HCT116 (cell line): ENCODE data around the gene TMEM132A. TPM values are rescaled to one million over a fixed set of nuclear protein-coding genes. Genes with fewer than 3 reads are reported as not detected.

Source experiments
- ATAC-seq: fragments of 200-7000 bp; cut with Tn5 transposase; 2 replicates; pipeline ENCODE4 v1.9.1; 2020; ENCODE audit warnings: mild to moderate bottlenecking, moderate library complexity
- BruUV-seq: library from RNA; stranded (reverse); fragments of 400-500 nt; replicated peaks from 2 replicates; lab custom pipeline; 2021; lab: Mats Ljungman, UMichigan
- CTCF ChIA-PET: fragments of 300-600 bp; sonication (Branson Sonifier 250); formaldehyde crosslinking; loops from one replicate; lab custom pipeline; 2021; ENCODE audit warnings: antibody characterized with exemption; lab: Charles Lee
- POLR2A ChIA-PET: fragments of 300-600, 350-600 bp; sonication (Branson Sonifier 250); formaldehyde crosslinking; loops from one replicate; lab custom pipeline; 2021; ENCODE audit warnings: antibody characterized with exemption; lab: Charles Lee
- RAD21 ChIA-PET, 2 experiments: fragments of 300-600 bp; sonication (Branson Sonifier 250); formaldehyde crosslinking; loops; one replicate each; lab custom pipeline; 2023; ENCODE audit warnings: low total read pairs in 2 of 2; ENCODE audit not compliant: uncharacterized antibody in 2 of 2, unreplicated experiment in 2 of 2, low non-redundant PET in 1 of 2; lab: Charles Lee
- DNase-seq: peaks from one replicate; pipeline ENCODE4 v3.0.0-alpha.2; 2010; ENCODE audit warnings: low read depth, low spot score
- H2AFZ ChIP-seq: fragments of 200-600 bp; shearing (Covaris generic), sonication (generic); 2 replicates; pipeline ENCODE4 v1.6.1; 2017; ENCODE audit warnings: low read depth, mixed run types, mixed read lengths, antibody characterized with exemption, low read length; ENCODE audit not compliant: poor library complexity, severe bottlenecking
- H3K27ac ChIP-seq: 2 replicates; pipeline ENCODE4 v1.5.1; 2012; ENCODE audit warnings: low read depth, low read length
- H3K27me3 ChIP-seq: fragments of 200-600 bp; sonication (generic); 2 replicates; pipeline ENCODE4 v1.6.1; 2016; ENCODE audit warnings: mixed run types, low read length, mixed read lengths; ENCODE audit not compliant: insufficient read depth
- H3K36me3 ChIP-seq, 2 experiments: fragments of 200-500 bp in 1 of 2; fragments of 200-600 bp in 1 of 2; sonication (Bioruptor generic) in 1 of 2; sonication (generic) in 1 of 2; 2 replicates each; pipeline versions ENCODE4 v1.5.1 to v1.6.1; 2014 to 2016; ENCODE audit warnings: low read length in 2 of 2, inconsistent platforms in 1 of 2, mixed read lengths in 1 of 2, mixed run types in 1 of 2; ENCODE audit not compliant: insufficient read depth in 2 of 2, control insufficient read depth in 1 of 2
- H3K4me1 ChIP-seq, 2 experiments: fragments of 200-600 bp in 1 of 2; sonication (generic) in 1 of 2; 2 replicates each; pipeline versions ENCODE4 v1.5.1 to v1.6.1; 2012 to 2017; ENCODE audit warnings: low read length in 2 of 2, inconsistent platforms in 1 of 2, mild to moderate bottlenecking in 1 of 2, mixed read lengths in 1 of 2, mixed run types in 1 of 2, moderate library complexity in 1 of 2; ENCODE audit not compliant: insufficient read depth in 2 of 2, control insufficient read depth in 1 of 2
- H3K4me2 ChIP-seq: fragments of 200-600 bp; sonication (generic); 2 replicates; pipeline ENCODE4 v1.6.1; 2017; ENCODE audit warnings: mixed run types, low read length, mixed read lengths
- H3K4me3 ChIP-seq, 2 experiments: fragments of 200-600 bp in 1 of 2; sonication (generic) in 1 of 2; replicated peaks in 1 of 2; 2 replicates each; pipeline ENCODE4 v1.5.1; 2011 to 2016; ENCODE audit warnings: low read length in 2 of 2, control low read depth in 1 of 2, low read depth in 1 of 2, mild to moderate bottlenecking in 1 of 2, mixed read lengths in 1 of 2, mixed run types in 1 of 2
- H3K79me2 ChIP-seq: fragments of 200-600 bp; sonication (generic); 2 replicates; pipeline ENCODE4 v1.6.1; 2017; ENCODE audit warnings: mild to moderate bottlenecking, mixed run types, low read length, moderate library complexity, mixed read lengths; ENCODE audit not compliant: insufficient read depth
- H3K9ac ChIP-seq: fragments of 200-600 bp; sonication (generic); 2 replicates; pipeline ENCODE4 v1.6.1; 2016; ENCODE audit warnings: low read length, mixed read lengths
- H3K9me2 ChIP-seq: fragments of 200-600 bp; sonication (generic), shearing (Covaris generic); 2 replicates; pipeline ENCODE4 v1.6.1; 2017; ENCODE audit warnings: mixed run types, mild to moderate bottlenecking, moderate library complexity; ENCODE audit not compliant: insufficient read depth
- H3K9me3 ChIP-seq, 2 experiments: fragments of 200-500 bp in 1 of 2; fragments of 200-600 bp in 1 of 2; sonication (Bioruptor generic) in 1 of 2; sonication (generic) in 1 of 2; 2 replicates each; pipeline ENCODE4 v1.6.1; 2014 to 2017; ENCODE audit warnings: low read length in 2 of 2, mixed read lengths in 2 of 2, inconsistent platforms in 1 of 2, low read depth in 1 of 2, mild to moderate bottlenecking in 1 of 2, mixed run types in 1 of 2, moderate library complexity in 1 of 2; ENCODE audit not compliant: control insufficient read depth in 1 of 2, insufficient read depth in 1 of 2
- H4K20me1 ChIP-seq: fragments of 200-600 bp; sonication (generic), shearing (Covaris generic); 2 replicates; pipeline ENCODE4 v1.6.1; 2017; ENCODE audit warnings: mixed run types, mild to moderate bottlenecking, moderate library complexity; ENCODE audit not compliant: insufficient read depth
- CBX3 ChIP-seq: IDR thresholded peaks from 2 replicates; pipeline ENCODE4 v1.6.1; 2012; ENCODE audit warnings: low read depth
- CEBPB ChIP-seq: IDR thresholded peaks from 2 replicates; pipeline ENCODE4 v1.6.1; 2012; ENCODE audit warnings: low read depth
- EZH2 ChIP-seq: fragments of 200-600 bp; sonication (generic); IDR thresholded peaks from 2 replicates; pipeline ENCODE4 v1.6.1; 2017; ENCODE audit warnings: antibody characterized with exemption, mixed run types
- POLR2AphosphoS5 ChIP-seq: IDR thresholded peaks from 2 replicates; pipeline ENCODE4 v1.6.1; 2011; ENCODE audit warnings: mild to moderate bottlenecking, low read depth, low read length, moderate library complexity
- ZFX ChIP-seq: fragments of 450-650 bp; IDR thresholded peaks from 2 replicates; pipeline ENCODE4 v1.6.1; 2017
- intact Hi-C: fragments of 100-400 bp; cut with micrococcal nuclease; formaldehyde crosslinking; loops from 2 replicates; pipeline ENCODE4 v1.10.0; 2022
- total RNA-seq: library from RNA; stranded (reverse); gene quantifications from one replicate; pipeline ENCODE4 v1.2.1, GENCODE V29; 2021; ENCODE audit not compliant: unreplicated experiment
- TF ChIP-seq, protein P1 (sequence below), 3 experiments: fragments of 200-600 bp in 1 of 3; sonication (generic) in 1 of 3; IDR thresholded peaks in 2 of 3; conservative IDR thresholded peaks in 1 of 3; 2 replicates each; pipeline ENCODE4 v1.5.1; 2012 to 2017; ENCODE audit warnings: low read depth in 2 of 3, low read length in 2 of 3, antibody characterized with exemption in 1 of 3, borderline replicate concordance in 1 of 3, control low read depth in 1 of 3, mild to moderate bottlenecking in 1 of 3, mixed read lengths in 1 of 3, mixed run types in 1 of 3, moderate library complexity in 1 of 3; ENCODE audit not compliant: insufficient read depth in 1 of 3
- TF ChIP-seq, protein P2 (sequence below): IDR thresholded peaks from 2 replicates; pipeline ENCODE4 v1.6.1; 2011; ENCODE audit warnings: mild to moderate bottlenecking, low read length, moderate library complexity; ENCODE audit not compliant: insufficient replicate concordance; ENCODE audit errors: extremely low read depth
- TF ChIP-seq, protein P3 (sequence below): IDR thresholded peaks from 2 replicates; pipeline ENCODE4 v1.6.1; 2012

Gene TMEM132A
- total RNA-seq, 1 experiment from 2014 or later = 120 TPM

DNA sequence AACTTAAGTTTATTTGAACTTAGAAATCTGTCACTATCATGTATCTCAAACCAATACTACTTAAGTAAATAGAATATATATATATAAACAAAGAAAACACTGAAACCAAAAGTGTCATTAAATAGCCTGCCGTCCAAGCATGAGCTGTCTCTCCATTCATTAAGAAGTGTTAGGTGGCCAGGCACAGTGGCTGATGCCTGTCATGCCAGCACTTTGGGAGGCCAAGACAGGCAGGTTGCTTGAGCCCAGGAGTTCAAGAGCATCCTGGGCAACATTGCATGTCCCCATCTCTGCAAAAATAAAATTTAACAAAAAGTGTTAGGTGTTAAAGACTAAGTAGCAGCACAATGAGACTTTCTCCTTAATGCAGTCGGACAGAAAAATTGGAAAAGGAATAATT, 61.2 kb downstream of the TMEM132A start:
- Histone ChIP-seq H3K4me3 (no peak overlapping the region), H3K4me2 (no peak overlapping the region), H3K9me3 (no peaks in the 10 kb centered on the region), H2AFZ (no peak overlapping the region), H3K27ac (no peak overlapping the region), H3K4me1 (peaks cover 3 to 9% of the 10 kb centered on the region in 2 experiments; a peak in 3 of 4 replicates), H3K27me3 (no peaks in the 10 kb centered on the region), H3K79me2 (no peaks in the 10 kb centered on the region), H3K9ac (no peak overlapping the region), H3K36me3 (no peaks in the 10 kb centered on the region), H4K20me1 (no peaks in the 10 kb centered on the region), H3K9me2 (no peaks in the 10 kb centered on the region)
- BruUV-seq = no TSS peak
- ATAC-seq (no peak), DNase-seq (no peak)
- CTCF ChIA-PET = no interaction called here
- POLR2A ChIA-PET = no interaction called here
- TF ChIP-seq EZH2 = no peak
- TF ChIP-seq POLR2AphosphoS5 = no peak
- TF ChIP-seq CBX3 = no peak
- TF ChIP-seq, protein P1, sequence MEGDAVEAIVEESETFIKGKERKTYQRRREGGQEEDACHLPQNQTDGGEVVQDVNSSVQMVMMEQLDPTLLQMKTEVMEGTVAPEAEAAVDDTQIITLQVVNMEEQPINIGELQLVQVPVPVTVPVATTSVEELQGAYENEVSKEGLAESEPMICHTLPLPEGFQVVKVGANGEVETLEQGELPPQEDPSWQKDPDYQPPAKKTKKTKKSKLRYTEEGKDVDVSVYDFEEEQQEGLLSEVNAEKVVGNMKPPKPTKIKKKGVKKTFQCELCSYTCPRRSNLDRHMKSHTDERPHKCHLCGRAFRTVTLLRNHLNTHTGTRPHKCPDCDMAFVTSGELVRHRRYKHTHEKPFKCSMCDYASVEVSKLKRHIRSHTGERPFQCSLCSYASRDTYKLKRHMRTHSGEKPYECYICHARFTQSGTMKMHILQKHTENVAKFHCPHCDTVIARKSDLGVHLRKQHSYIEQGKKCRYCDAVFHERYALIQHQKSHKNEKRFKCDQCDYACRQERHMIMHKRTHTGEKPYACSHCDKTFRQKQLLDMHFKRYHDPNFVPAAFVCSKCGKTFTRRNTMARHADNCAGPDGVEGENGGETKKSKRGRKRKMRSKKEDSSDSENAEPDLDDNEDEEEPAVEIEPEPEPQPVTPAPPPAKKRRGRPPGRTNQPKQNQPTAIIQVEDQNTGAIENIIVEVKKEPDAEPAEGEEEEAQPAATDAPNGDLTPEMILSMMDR (IDR thresholded peaks at IDR 0.05 in 2 of 3, conservative IDR thresholded peaks at IDR 0.05 in 1 of 3; ENCODE audit: borderline replicate concordance in 1 of 3, insufficient read depth in 1 of 3, low read depth in 2 of 3, low read length in 2 of 3) = no peak
- TF ChIP-seq CEBPB = no peak
- TF ChIP-seq, protein P2, sequence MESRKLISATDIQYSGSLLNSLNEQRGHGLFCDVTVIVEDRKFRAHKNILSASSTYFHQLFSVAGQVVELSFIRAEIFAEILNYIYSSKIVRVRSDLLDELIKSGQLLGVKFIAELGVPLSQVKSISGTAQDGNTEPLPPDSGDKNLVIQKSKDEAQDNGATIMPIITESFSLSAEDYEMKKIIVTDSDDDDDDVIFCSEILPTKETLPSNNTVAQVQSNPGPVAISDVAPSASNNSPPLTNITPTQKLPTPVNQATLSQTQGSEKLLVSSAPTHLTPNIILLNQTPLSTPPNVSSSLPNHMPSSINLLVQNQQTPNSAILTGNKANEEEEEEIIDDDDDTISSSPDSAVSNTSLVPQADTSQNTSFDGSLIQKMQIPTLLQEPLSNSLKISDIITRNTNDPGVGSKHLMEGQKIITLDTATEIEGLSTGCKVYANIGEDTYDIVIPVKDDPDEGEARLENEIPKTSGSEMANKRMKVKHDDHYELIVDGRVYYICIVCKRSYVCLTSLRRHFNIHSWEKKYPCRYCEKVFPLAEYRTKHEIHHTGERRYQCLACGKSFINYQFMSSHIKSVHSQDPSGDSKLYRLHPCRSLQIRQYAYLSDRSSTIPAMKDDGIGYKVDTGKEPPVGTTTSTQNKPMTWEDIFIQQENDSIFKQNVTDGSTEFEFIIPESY = no peak
- TF ChIP-seq, protein P3, sequence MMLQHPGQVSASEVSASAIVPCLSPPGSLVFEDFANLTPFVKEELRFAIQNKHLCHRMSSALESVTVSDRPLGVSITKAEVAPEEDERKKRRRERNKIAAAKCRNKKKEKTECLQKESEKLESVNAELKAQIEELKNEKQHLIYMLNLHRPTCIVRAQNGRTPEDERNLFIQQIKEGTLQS = no peak
- no peak for TF ChIP-seq ZFX
- intact Hi-C loops = no loop called here
- RAD21 ChIA-PET = no interaction called here
